Thyroid gland (tissue), 4 donors: ENCODE results near the gene EEF1AKMT3. TPM values are rescaled to one million over a fixed set of nuclear protein-coding genes. Genes with fewer than 3 reads are reported as not detected.

Source experiments
- DNase-seq, 2 donors: peaks; one replicate each; pipeline ENCODE4 v3.0.0-alpha.2; 2019
- H3K27ac ChIP-seq, 3 donors: fragments of 200-600 bp; sonication (generic); 1 replicate in 2 of 3; 2 replicates in 1 of 3; pipeline ENCODE4 v1.5.1; 2016 to 2019; ENCODE audit warnings: mild to moderate bottlenecking in 1 of 3, moderate library complexity in 1 of 3
- H3K27me3 ChIP-seq: fragments of 200-600 bp; sonication (generic); one replicate; pipeline ENCODE4 v1.5.1; 2019
- H3K36me3 ChIP-seq, 2 donors: fragments of 200-600 bp; sonication (generic); one replicate each; pipeline ENCODE4 v1.5.1; 2016 to 2019
- H3K4me1 ChIP-seq, 2 donors: fragments of 200-600 bp; sonication (generic); one replicate each; pipeline ENCODE4 v1.5.1; 2017 to 2019
- H3K4me3 ChIP-seq, 3 donors: fragments of 200-600 bp; sonication (generic); replicated peaks in 1 of 3; 1 replicate in 2 of 3; 2 replicates in 1 of 3; pipeline ENCODE4 v1.5.1; 2016; ENCODE audit warnings: mild to moderate bottlenecking in 1 of 3
- H3K9me3 ChIP-seq: fragments of 200-600 bp; sonication (generic); one replicate; pipeline ENCODE4 v1.5.1; 2017
- POLR2A ChIP-seq, 2 donors: fragments of 450-650 bp; IDR thresholded peaks; one replicate each; pipeline ENCODE4 v1.6.1; 2017; ENCODE audit warnings: antibody characterized with exemption in 2 of 2, mild to moderate bottlenecking in 2 of 2, moderate library complexity in 1 of 2
- WGBS, 2 donors: methylation state at CpG; one replicate each; pipeline ENCODE4 v1.1.5; 2017; 5-methylcytosine and 5-hydroxymethylcytosine counted together
- intact Hi-C: fragments of 100-400 bp; cut with DNase I; formaldehyde crosslinking; loops from one replicate; pipeline ENCODE4 v1.15.1; 2023
- total RNA-seq, 4 donors: library from RNA; depleted of rRNA; stranded (reverse); fragments of >200 nt; gene quantifications; one replicate each; pipeline ENCODE4 v1.2.3, GENCODE V29; 2016
- TF ChIP-seq, protein P1 (sequence below), 6 experiments: fragments of 200-600 bp in 3 of 6; fragments of 450-650 bp in 3 of 6; sonication (generic) in 3 of 6; IDR thresholded peaks; one replicate each; pipeline ENCODE4 v1.5.1; 2016 to 2019; ENCODE audit warnings: antibody characterized with exemption in 6 of 6, mild to moderate bottlenecking in 2 of 6, inconsistent platforms in 1 of 6, moderate library complexity in 1 of 6

Gene EEF1AKMT3
- 10 to 100 TPM; 12.1 to 20.4 (median 16.5) TPM for total RNA-seq

DNA sequence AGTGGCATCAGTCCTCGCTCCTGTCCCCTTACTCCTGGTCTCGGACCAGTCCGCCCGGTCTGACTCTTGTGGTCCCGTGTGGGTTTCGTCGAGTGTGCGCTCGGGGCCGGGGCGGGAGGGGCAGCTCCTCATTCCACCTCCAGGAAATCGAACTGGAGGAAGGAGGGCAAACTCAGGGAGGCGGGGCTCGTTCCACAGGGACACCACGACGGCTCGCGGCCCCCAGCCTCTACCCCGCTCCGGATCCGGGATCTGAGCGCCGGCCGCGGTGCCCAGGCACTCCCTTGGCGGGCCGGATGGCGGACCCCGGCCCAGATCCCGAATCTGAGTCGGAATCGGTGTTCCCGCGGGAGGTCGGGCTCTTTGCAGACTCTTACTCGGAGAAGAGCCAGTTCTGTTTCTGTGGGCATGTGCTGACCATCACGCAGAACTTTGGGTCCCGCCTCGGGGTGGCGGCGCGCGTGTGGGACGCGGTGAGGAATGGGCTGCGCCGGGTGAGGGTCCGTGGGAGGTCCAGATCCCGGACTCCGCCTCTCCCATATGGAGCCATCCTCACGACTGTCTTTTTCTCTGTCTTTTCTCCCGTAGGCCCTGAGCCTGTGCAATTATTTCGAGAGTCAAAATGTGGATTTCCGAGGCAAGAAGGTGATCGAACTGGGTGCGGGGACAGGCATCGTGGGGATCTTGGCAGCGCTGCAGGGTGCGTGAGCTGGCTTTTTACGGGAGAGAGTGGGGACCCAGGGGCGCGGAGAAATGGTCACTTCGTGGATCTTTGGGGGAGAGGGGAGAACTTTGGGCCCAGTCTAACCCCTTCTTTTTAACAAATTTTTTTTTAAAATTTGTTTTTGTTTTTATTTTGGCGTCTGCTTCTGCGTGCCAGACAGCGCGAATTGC, at the start of gene EEF1AKMT3:
TSS of gene EEF1AKMT3 (plus strand) at position 186 of the 894 bp plus-strand sequence. CDS start at position 297, 111 bp downstream.
- intact Hi-C loops = no loop called here
- TF ChIP-seq, protein P1, sequence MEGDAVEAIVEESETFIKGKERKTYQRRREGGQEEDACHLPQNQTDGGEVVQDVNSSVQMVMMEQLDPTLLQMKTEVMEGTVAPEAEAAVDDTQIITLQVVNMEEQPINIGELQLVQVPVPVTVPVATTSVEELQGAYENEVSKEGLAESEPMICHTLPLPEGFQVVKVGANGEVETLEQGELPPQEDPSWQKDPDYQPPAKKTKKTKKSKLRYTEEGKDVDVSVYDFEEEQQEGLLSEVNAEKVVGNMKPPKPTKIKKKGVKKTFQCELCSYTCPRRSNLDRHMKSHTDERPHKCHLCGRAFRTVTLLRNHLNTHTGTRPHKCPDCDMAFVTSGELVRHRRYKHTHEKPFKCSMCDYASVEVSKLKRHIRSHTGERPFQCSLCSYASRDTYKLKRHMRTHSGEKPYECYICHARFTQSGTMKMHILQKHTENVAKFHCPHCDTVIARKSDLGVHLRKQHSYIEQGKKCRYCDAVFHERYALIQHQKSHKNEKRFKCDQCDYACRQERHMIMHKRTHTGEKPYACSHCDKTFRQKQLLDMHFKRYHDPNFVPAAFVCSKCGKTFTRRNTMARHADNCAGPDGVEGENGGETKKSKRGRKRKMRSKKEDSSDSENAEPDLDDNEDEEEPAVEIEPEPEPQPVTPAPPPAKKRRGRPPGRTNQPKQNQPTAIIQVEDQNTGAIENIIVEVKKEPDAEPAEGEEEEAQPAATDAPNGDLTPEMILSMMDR (IDR thresholded peaks at IDR 0.05) = peak in 1 of 6 experiments; percentile 11
- no peak for TF ChIP-seq POLR2A (IDR thresholded peaks at IDR 0.05)
- H3K4me3 ChIP-seq = peak within 1 kb of the TSS; percentile 29 to 52 (median 51)
- 4% methylated on average over 29 to 46 of the region's 67 CpGs for WGBS, 2 donors
- H3K36me3 ChIP-seq = no peaks in the 10 kb centered on the region
- H3K27ac ChIP-seq = peak within 1 kb of the TSS; percentile 82 to 95 (median 85)
- no peaks in the 10 kb centered on the region for H3K9me3 ChIP-seq
- peak; percentile 70 to 75 for DNase-seq
- H3K4me1 ChIP-seq = peaks cover 17 to 29% of the 10 kb centered on the region in 2 donors
- no peaks in the 10 kb centered on the region for H3K27me3 ChIP-seq

DNA sequence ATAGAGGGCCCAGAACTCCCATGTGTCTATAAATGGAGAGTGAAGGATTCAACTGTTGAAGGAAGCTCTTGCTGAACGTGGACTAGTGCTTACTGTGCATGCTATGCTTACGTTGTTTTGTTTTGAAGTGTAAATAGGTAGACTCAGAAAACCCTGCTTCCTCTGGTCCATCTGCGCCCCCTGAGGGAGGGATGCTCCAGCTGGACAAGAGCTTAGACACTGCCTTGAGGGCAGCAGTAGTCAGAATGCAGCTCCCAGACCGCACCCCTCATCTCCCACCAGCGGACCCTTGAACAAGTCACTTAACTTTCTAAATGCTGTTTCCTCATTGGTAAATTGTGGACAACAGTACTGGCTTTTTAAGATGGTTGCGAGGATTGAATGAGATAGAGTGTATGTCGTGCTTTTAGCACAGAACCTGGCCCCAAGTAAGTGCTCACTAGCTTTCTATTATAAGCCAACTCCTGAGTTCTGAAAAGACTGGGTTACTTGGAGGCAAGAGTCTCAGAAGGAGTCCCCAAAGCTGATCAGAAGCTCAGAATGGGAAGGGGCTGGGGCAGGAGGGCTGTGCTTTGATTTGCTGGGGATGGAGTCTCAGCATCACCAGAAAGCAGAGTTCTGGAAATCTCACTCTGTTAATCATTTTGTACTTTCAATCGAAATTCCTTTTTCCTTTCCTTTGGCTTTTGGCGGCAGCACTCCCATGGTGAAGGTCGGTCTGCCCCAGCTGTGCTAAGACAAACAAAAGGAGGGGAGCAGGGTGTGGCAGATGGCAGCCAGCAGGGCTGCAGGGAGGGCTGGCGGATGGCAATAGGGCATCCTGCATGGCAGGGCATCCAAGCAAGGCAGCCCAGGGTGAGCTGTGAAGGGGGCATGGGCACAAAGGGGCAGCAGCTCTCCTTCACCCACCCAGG, 49.4 kb upstream of the EEF1AKMT3 start:
- Histone ChIP-seq H3K4me3 (no peak overlapping the region), H3K9me3 (no peaks in the 10 kb centered on the region), H3K27ac (no peak overlapping the region), H3K27me3 (no peaks in the 10 kb centered on the region), H3K4me1 (peaks cover 9 to 24% of the 10 kb centered on the region in 2 donors), H3K36me3 (peaks cover 30 to 31% of the 10 kb centered on the region in 2 donors)
- WGBS, 2 donors = 61 to 62% methylated on average over 11 of the region's 11 CpGs
- intact Hi-C loops = no loop called here
- DNase-seq = no peak
- TF ChIP-seq, protein P1 (IDR thresholded peaks at IDR 0.05) = no peak
- no peak for TF ChIP-seq POLR2A (IDR thresholded peaks at IDR 0.05)

DNA sequence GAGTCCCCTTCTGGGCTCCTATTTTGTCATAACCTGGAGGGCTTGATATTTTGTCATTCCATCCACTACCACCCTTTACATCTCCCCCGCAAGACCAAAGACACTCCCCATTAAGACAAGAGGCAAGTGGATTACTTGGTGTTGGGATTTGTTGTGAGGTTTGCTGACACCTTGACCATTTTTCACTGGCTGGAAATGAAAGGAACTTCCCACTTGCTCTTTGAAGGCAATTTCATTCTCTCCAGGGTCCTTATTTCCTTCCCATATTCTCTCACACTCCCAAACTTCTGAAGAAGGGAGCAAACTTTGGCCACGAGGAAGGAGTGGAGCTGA, 48.8 kb upstream of the EEF1AKMT3 start:
- Histone ChIP-seq H3K36me3 (peaks cover 23 to 27% of the 10 kb centered on the region in 2 donors), H3K4me1 (peaks cover 9 to 24% of the 10 kb centered on the region in 2 donors), H3K27ac (no peak overlapping the region), H3K4me3 (no peak overlapping the region), H3K9me3 (no peaks in the 10 kb centered on the region), H3K27me3 (no peaks in the 10 kb centered on the region)
- intact Hi-C loops = no loop called here
- 69 to 70% methylated on average over 2 of the region's 2 CpGs for WGBS, 2 donors
- no peak for DNase-seq
- TF ChIP-seq, protein P1 (IDR thresholded peaks at IDR 0.05) = no peak
- no peak for TF ChIP-seq POLR2A (IDR thresholded peaks at IDR 0.05)

DNA sequence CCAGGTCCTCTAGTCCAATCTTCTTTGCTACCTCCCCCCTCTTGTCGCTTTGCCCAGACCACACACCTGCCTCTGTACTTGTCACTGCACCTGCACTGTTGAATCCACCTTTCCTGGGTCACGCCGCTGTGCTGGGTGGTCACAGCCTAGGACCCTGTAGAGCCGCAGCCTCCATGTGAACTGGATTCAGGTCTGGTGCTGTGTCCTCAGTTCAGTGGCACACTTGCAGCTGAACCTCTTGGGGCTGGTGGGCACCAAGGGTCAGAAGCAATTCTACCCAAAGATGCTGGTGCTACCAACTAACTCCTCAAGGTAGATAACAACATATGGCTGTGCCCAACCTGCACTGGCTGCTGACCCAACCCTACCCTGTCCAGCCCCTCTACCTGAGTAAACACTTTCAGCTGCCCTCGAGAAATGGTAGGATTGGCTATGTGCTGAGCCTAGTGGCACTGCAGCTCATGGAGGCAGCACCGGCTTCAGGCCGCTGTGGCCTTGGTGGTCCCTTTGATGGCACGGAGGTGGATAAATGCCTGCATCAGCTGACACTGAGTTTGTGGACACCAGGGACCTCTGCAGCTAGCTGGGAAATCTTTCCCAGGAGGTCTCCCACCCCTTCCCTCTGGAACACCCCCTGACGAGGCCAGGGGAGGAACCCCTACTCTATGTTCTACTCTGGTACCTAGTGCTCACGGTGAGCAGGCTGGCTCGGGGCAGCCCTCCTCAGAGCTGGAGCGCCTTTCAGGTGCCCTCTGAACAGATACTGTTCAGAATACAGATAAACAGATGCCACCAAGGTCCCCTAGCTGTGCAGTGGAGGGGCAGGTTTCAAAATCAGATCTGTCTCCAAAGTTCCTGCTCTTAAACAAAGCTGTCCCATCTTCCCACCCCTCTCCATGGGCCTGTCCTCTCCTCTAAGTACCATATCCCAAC, 48.1 kb upstream of the EEF1AKMT3 start:
- H3K4me3 ChIP-seq = no peak overlapping the region
- intact Hi-C loops = no loop called here
- no peaks in the 10 kb centered on the region for H3K9me3 ChIP-seq
- H3K27me3 ChIP-seq = no peaks in the 10 kb centered on the region
- 83 to 84% methylated on average over 9 to 12 of the region's 12 CpGs for WGBS, 2 donors
- H3K4me1 ChIP-seq = peaks cover 9 to 24% of the 10 kb centered on the region in 2 donors
- H3K27ac ChIP-seq = no peak overlapping the region
- TF ChIP-seq, protein P1 (IDR thresholded peaks at IDR 0.05) = no peak
- no peak for DNase-seq
- peaks cover 17 to 20% of the 10 kb centered on the region in 2 donors for H3K36me3 ChIP-seq
